SK-N-SH treated with all-trans-retinoic acid at 6 μM for 48 hours (cell line): ENCODE data around the gene RASAL1.

Experiments used
- ATAC-seq: fragments of 200-7000 bp; cut with Tn5 transposase; 3 replicates; pipeline ENCODE4 v1.9.1; 2020; ENCODE audit warnings: mild to moderate bottlenecking, moderate library complexity
- BACH2 ChIP-seq: fragments of 250-450 bp; sonication (Bioruptor Pico); IDR thresholded peaks from 2 replicates; pipeline ENCODE4 v1.9.0; 2021; ENCODE audit warnings: mild to moderate bottlenecking, borderline replicate concordance
- CREB5 ChIP-seq: fragments of 250-450 bp; sonication (Bioruptor Pico); IDR thresholded peaks from 2 replicates; pipeline ENCODE4 v1.5.1; 2020; ENCODE audit warnings: low read depth, mild to moderate bottlenecking, moderate library complexity
- CSDC2 ChIP-seq: fragments of 250-450 bp; sonication (Bioruptor Pico); IDR thresholded peaks from 2 replicates; pipeline ENCODE4 v1.5.0; 2020; ENCODE audit warnings: mild to moderate bottlenecking, moderate library complexity
- CSRNP3 ChIP-seq: fragments of 250-450 bp; sonication (Bioruptor Pico); IDR thresholded peaks from 2 replicates; pipeline ENCODE4 v1.5.1; 2021; ENCODE audit warnings: mild to moderate bottlenecking, moderate library complexity
- GLIS3 ChIP-seq: fragments of 250-450 bp; sonication (Bioruptor Pico); IDR thresholded peaks from 2 replicates; pipeline ENCODE4 v1.5.0; 2020; ENCODE audit warnings: mild to moderate bottlenecking, moderate library complexity
- ISL1 ChIP-seq: fragments of 250-450 bp; sonication (Bioruptor Pico); IDR thresholded peaks from 2 replicates; pipeline ENCODE4 v2.1.2; 2022; ENCODE audit warnings: mild to moderate bottlenecking, moderate library complexity
- OSR1 ChIP-seq: fragments of 250-450 bp; sonication (Bioruptor Pico); IDR thresholded peaks from 2 replicates; pipeline ENCODE4 v1.8.0; 2022; ENCODE audit warnings: moderate library complexity, mild to moderate bottlenecking, inconsistent platforms
- PATZ1 ChIP-seq: fragments of 250-450 bp; sonication (Bioruptor Pico); IDR thresholded peaks from 2 replicates; pipeline ENCODE4 v1.8.0; 2020; ENCODE audit warnings: mild to moderate bottlenecking, moderate library complexity, borderline replicate concordance
- PPARA ChIP-seq: fragments of 250-450 bp; sonication (Bioruptor Pico); IDR thresholded peaks from 2 replicates; pipeline ENCODE4 v1.5.0; 2020; ENCODE audit warnings: mild to moderate bottlenecking, borderline replicate concordance
- RARB ChIP-seq: fragments of 250-450 bp; sonication (Bioruptor Pico); IDR thresholded peaks from 2 replicates; pipeline ENCODE4 v1.8.0; 2021; ENCODE audit warnings: mild to moderate bottlenecking, moderate library complexity
- SNAI2 ChIP-seq: fragments of 250-450 bp; sonication (Bioruptor Pico); IDR thresholded peaks from 2 replicates; pipeline ENCODE4 v1.5.0; 2020; ENCODE audit warnings: mild to moderate bottlenecking, moderate library complexity
- TCF4 ChIP-seq: fragments of 250-450 bp; sonication (Bioruptor Pico); IDR thresholded peaks from 2 replicates; pipeline ENCODE4 v1.8.0; 2021; ENCODE audit warnings: mild to moderate bottlenecking, moderate library complexity, borderline replicate concordance
- TOX ChIP-seq: fragments of 250-450 bp; sonication (Bioruptor Pico); IDR thresholded peaks from 2 replicates; pipeline ENCODE4 v1.8.0; 2021; ENCODE audit warnings: mild to moderate bottlenecking, moderate library complexity, borderline replicate concordance
- TSHZ2 ChIP-seq: fragments of 250-450 bp; sonication (Bioruptor Pico); IDR thresholded peaks from 2 replicates; pipeline ENCODE4 v1.5.0; 2020; ENCODE audit warnings: mild to moderate bottlenecking, moderate library complexity
- ZC3H10 ChIP-seq: fragments of 250-450 bp; sonication (Bioruptor Pico); IDR thresholded peaks from 2 replicates; pipeline ENCODE4 v1.5.1; 2021; ENCODE audit warnings: mild to moderate bottlenecking, moderate library complexity
- ZFP3 ChIP-seq: fragments of 250-450 bp; sonication (Bioruptor Pico); IDR thresholded peaks from 2 replicates; pipeline ENCODE4 v1.5.0; 2020; ENCODE audit warnings: mild to moderate bottlenecking, moderate library complexity
- ZFP30 ChIP-seq: fragments of 450-650 bp; formaldehyde crosslinking; IDR thresholded peaks from 2 replicates; pipeline ENCODE4 v1.5.0; 2022; ENCODE audit warnings: mild to moderate bottlenecking, moderate library complexity
- ZNF565 ChIP-seq: fragments of 450-650 bp; formaldehyde crosslinking; conservative IDR thresholded peaks from 2 replicates; pipeline ENCODE4 v1.5.0; 2020; ENCODE audit warnings: low read depth, mild to moderate bottlenecking, moderate library complexity
- ZNF70 ChIP-seq: fragments of 450-650 bp; formaldehyde crosslinking; IDR thresholded peaks from 2 replicates; pipeline ENCODE4 v1.5.0; 2020; ENCODE audit warnings: mild to moderate bottlenecking, moderate library complexity
- ZNF8 ChIP-seq: fragments of 450-650 bp; formaldehyde crosslinking; IDR thresholded peaks from 2 replicates; pipeline ENCODE4 v1.5.0; 2020; ENCODE audit warnings: mild to moderate bottlenecking, moderate library complexity

Gene RASAL1

GRCh38 chr12:113067987-113068935, 67.3 kb downstream of the RASAL1 start:
- no peak for TF ChIP-seq GLIS3 (CRISPR knock-in tag)
- TF ChIP-seq CSDC2 (CRISPR knock-in tag): no peak
- TF ChIP-seq PATZ1 (CRISPR knock-in tag): no peak
- no peak for TF ChIP-seq TOX
- TF ChIP-seq TCF4 (CRISPR knock-in tag): no peak
- TF ChIP-seq CREB5 (CRISPR knock-in tag): no peak
- TF ChIP-seq OSR1 (CRISPR knock-in tag): no peak
- ATAC-seq: no peak

- no peak for ATAC-seq
- TF ChIP-seq ZFP3: no peak
- TF ChIP-seq TSHZ2: no peak
- no peak for TF ChIP-seq OSR1 (CRISPR knock-in tag)
- TF ChIP-seq BACH2 (CRISPR knock-in tag): no peak
- no peak for TF ChIP-seq TOX
- no peak for TF ChIP-seq CREB5 (CRISPR knock-in tag)
- no peak for TF ChIP-seq CSRNP3 (CRISPR knock-in tag)
- no peak for TF ChIP-seq ISL1 (CRISPR knock-in tag)
- no peak for TF ChIP-seq ZC3H10
- no peak for TF ChIP-seq ZNF8 (CRISPR knock-in tag)
- no peak for TF ChIP-seq ZFP30 (CRISPR knock-in tag)
- TF ChIP-seq RARB (CRISPR knock-in tag): no peak
- no peak for TF ChIP-seq ZNF70 (CRISPR knock-in tag)
- TF ChIP-seq ZNF565: no peak
- no peak for TF ChIP-seq GLIS3 (CRISPR knock-in tag)
- TF ChIP-seq SNAI2 (CRISPR knock-in tag): no peak
- TF ChIP-seq PPARA (CRISPR knock-in tag): no peak
- TF ChIP-seq, all 23 proteins: peak for 0
Observed at GRCh38 chr12:113066813-113067400, 68.7 kb downstream of the RASAL1 start.
